Central memory CD8-positive, alpha-beta T cell (primary cell): Measurements from ENCODE around the gene PPP1R12B.
"Not testable (repeated sequence)": the region's sequence is repeated elsewhere in the genome, so short reads cannot be mapped to it uniquely, and the experiment has no call there.

Source experiments
- ATAC-seq: fragments of 150-1000 bp; cut with Tn5 transposase; replicated peaks from 2 replicates; pipeline ENCODE4 v1.10.0; 2022; ENCODE audit warnings: mild to moderate bottlenecking, moderate FRiP score, moderate number of reproducible peaks; ENCODE audit not compliant: poor library complexity, severe bottlenecking; ENCODE audit errors: extremely low read depth
- DNase-seq, 2 donors: peaks; one replicate each; pipeline ENCODE4 v3.0.0; 2021; ENCODE audit warnings: low spot score in 2 of 2
- H3K27ac Mint-ChIP-seq: one replicate; pipeline ENCODE4 v1.8.0; 2022; ENCODE audit warnings: low read depth, mild to moderate bottlenecking, moderate library complexity, mixed read lengths
- H3K27me3 Mint-ChIP-seq: one replicate; pipeline ENCODE4 v1.8.0; 2022; ENCODE audit warnings: mixed read lengths
- H3K36me3 Mint-ChIP-seq: one replicate; pipeline ENCODE4 v1.8.0; 2022; ENCODE audit warnings: mild to moderate bottlenecking, moderate library complexity, mixed read lengths; ENCODE audit not compliant: insufficient read depth
- H3K4me1 Mint-ChIP-seq: one replicate; pipeline ENCODE4 v1.8.0; 2022; ENCODE audit warnings: mixed read lengths
- H3K4me3 Mint-ChIP-seq: one replicate; pipeline ENCODE4 v1.8.0; 2022; ENCODE audit warnings: mild to moderate bottlenecking, moderate library complexity, mixed read lengths
- H3K9me3 Mint-ChIP-seq: one replicate; pipeline ENCODE4 v1.8.0; 2022; ENCODE audit warnings: mixed read lengths

Gene PPP1R12B

GRCh38 chr1:202631076-202631923 lies 282.8 kb downstream of the PPP1R12B start:
- Mint-ChIP-seq H3K27me3 (peaks cover 61% of the 10 kb centered on the region), H3K36me3 (peaks cover 3% of the 10 kb centered on the region), H3K9me3 (no peaks in the 10 kb centered on the region), H3K4me1 (peaks cover 36% of the 10 kb centered on the region), H3K4me3 (no peak overlapping the region), H3K27ac (no peak overlapping the region)
- ATAC-seq = no peak
- no peak for DNase-seq

- Mint-ChIP-seq H3K4me3 (no peak overlapping the region), H3K9me3 (no peaks in the 10 kb centered on the region), H3K4me1 (peaks cover 36% of the 10 kb centered on the region), H3K36me3 (peaks cover 3% of the 10 kb centered on the region), H3K27me3 (peaks cover 70% of the 10 kb centered on the region), H3K27ac (no peak overlapping the region)
- ATAC-seq (no peak), DNase-seq (no peak)
These were observed 283.7 kb downstream of the PPP1R12B start for GRCh38 chr1:202632241-202632640.

- H3K36me3 Mint-ChIP-seq, H3K4me1 Mint-ChIP-seq, H3K4me3 Mint-ChIP-seq, ATAC-seq, DNase-seq, H3K9me3 Mint-ChIP-seq, H3K27ac Mint-ChIP-seq: not testable (repeated sequence)
- peaks cover 98% of the 10 kb centered on the region for H3K27me3 Mint-ChIP-seq
These were observed 287.7 kb downstream of the PPP1R12B start for GRCh38 chr1:202636171-202636570.

- not testable (repeated sequence) for H3K36me3 Mint-ChIP-seq, DNase-seq, ATAC-seq, H3K27ac Mint-ChIP-seq, H3K4me1 Mint-ChIP-seq, H3K4me3 Mint-ChIP-seq, H3K9me3 Mint-ChIP-seq
- peaks cover 98% of the 10 kb centered on the region for H3K27me3 Mint-ChIP-seq
These were observed 289.0 kb downstream of the PPP1R12B start for GRCh38 chr1:202637321-202638018.

DNA sequence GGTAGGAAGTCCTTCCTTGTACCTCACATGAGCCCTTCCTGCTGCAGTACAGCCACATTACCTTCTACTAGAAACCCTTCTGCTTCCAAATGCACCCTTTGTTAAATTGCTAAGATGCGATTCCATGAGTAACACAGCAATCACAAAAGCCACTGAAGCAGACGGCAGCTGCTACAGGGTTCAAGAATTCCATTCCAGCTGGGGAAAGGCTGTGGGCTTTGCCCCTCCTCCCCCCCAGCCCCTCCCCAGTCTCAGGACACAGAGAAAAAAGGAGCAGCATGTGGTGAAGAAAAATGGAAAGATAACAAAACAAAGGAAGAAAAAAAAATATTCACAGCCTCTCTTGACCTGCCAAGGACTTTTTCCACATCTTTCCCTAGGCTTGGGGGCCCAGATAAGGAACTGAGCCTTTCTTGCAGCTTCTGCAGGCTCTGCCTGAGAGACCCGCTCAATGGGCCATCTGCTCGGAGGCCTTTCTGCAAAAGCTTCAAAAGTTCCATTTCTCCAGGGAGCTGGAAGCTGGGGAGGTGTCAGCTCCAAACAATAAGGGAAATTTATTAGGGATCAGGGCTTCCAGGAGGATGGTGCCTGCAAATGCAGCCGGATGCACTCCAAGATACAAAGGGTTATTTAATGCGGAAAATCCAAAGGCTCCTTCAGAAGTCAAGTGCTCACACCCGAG lies 289.7 kb downstream of the PPP1R12B start:
- Mint-ChIP-seq H3K9me3 (no peaks in the 10 kb centered on the region), H3K36me3 (no peaks in the 10 kb centered on the region), H3K27me3 (peaks cover 98% of the 10 kb centered on the region), H3K27ac (no peak overlapping the region), H3K4me1 (peaks cover 7% of the 10 kb centered on the region), H3K4me3 (no peak overlapping the region)
- DNase-seq = no peak
- ATAC-seq = no peak

GRCh38 chr1:202638701-202639305 lies 290.3 kb downstream of the PPP1R12B start:
- not testable (repeated sequence) for H3K36me3 Mint-ChIP-seq, DNase-seq

DNA sequence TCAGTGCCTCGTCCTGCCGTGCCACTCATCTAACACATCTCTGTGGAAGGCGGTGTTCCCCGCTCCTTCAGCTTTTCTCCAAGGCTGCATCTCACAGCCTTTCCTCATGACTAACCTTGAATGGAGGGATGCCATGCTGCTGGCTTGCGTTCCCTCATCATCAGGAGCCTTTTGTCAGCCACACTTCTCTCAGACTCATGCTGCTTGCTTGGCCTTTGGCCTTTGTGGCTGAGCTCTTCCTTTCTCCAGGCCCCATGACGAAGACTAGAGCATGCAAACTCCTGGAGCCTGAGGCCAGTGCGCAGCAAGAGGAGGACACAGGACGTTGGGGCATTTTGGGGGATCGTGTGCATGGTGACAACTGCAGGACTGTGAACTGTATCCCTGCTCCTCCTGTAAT lies 291.0 kb downstream of the PPP1R12B start:
- H3K9me3 Mint-ChIP-seq = no peaks in the 10 kb centered on the region
- no peak for ATAC-seq
- H3K36me3 Mint-ChIP-seq = peaks cover 3% of the 10 kb centered on the region
- no peak for DNase-seq
- H3K27me3 Mint-ChIP-seq = peaks cover 99% of the 10 kb centered on the region
- H3K4me1 Mint-ChIP-seq = peaks cover 21% of the 10 kb centered on the region
- no peak overlapping the region for H3K27ac Mint-ChIP-seq
- H3K4me3 Mint-ChIP-seq = no peak overlapping the region

More at GRCh38 chr1:202638701-202639305, 290.3 kb downstream of the PPP1R12B start:
- not testable (repeated sequence) for H3K4me3 Mint-ChIP-seq, ATAC-seq, H3K27ac Mint-ChIP-seq, H3K9me3 Mint-ChIP-seq
- Mint-ChIP-seq H3K4me1 (peaks cover 14% of the 10 kb centered on the region), H3K27me3 (peaks cover 98% of the 10 kb centered on the region)

DNA sequence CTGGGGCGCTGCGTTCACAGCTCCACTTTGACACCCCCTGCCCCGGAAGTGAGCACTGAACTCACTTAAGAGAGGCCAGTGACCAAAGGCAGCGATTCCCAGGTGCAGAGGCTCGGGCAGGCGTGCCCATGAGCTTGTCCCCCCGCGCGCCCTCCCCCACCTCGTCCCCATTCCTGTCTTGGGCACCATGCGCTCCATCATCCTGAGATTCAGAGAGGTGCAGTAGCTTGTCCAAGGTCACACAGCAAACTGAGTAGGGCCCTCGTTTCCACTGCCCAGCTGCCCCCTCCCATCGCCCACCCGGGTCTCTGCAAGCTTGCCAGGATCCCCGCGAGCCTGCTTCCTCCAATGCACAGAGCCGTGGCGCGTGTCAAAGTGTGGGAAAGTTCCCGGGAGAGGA lies 293.7 kb downstream of the PPP1R12B start:
- no peak for DNase-seq
- Mint-ChIP-seq H3K27ac (no peak overlapping the region), H3K36me3 (peaks cover 3% of the 10 kb centered on the region), H3K4me1 (peaks cover 25% of the 10 kb centered on the region), H3K9me3 (no peaks in the 10 kb centered on the region), H3K27me3 (peaks cover 99% of the 10 kb centered on the region), H3K4me3 (peak overlapping the region; percentile 81)
- ATAC-seq = no peak
